HG03354 (cell line): Measurements from ENCODE around the gene FOS.
"Not testable (repeated sequence)": the region's sequence is repeated elsewhere in the genome, so short reads cannot be mapped to it uniquely, and the experiment has no call there.

ENCODE experiments used
- ATAC-seq: cut with Tn5 transposase; IDR thresholded peaks from one replicate; pipeline ENCODE4 v1.9.1; 2021; ENCODE audit warnings: mild to moderate bottlenecking; ENCODE audit not compliant: unreplicated experiment, poor library complexity, severe bottlenecking

The FOS gene

GRCh38 chr14:75309561-75309960, 30.9 kb downstream of the FOS start:
- not testable (repeated sequence) for ATAC-seq

DNA sequence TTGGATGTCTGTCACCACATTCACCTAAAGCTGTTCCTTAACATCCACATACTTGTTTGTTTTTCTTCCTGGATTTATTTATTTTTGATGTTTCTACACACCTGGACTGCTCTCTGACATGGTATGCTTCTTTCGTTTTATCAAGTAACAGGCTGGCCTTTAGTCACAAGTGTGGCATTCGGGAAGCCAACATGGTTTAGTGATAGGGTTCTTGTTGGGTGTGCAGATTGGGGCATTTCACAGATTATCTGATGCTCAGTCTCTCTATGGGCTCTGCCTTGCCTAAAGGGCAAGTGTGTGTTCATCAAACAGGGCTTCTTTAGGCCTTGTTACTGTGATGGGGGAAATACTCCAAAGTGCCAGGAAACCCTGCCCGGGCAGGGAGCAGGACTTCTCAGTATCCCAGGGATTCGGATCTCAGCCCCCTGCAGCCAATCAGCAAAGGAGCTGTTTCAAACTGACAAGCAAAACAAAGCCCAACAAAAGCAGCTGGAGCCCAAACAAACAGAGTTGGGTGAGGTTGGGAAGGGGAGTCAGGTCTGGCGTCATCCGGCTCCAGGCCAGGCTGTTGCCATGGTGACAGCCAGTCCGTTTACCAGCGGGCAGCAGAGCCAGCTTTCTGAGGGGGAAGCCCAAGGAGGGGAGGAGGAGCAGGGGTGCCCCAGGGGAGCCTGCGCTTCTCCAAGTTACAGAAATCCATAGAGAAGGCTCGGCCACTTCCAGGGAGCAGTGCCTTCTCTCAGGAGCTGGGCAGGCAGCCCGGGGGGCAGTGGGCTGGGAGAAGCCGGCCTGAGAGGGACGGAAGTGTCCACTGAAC, 31.9 kb downstream of the FOS start:
- ATAC-seq = no peak

DNA sequence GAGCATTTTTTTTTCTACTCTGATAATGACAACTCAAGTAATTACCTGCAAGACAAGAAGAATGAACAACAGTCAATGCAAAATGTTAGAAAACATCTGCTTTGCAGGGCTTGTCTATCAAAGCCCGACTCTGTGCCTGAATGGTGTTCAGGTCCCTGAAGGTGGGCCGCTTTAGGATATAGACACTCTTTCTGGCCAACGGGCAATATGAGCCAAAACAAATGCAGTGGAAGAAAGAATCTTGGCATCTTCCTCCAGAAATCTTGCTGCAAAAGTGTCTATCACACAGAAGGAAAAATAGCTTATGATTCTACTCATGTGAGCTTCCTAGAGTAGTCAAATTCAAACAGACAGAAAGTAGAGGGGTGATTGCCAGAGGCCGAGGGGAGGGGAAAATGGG, 32.7 kb downstream of the FOS start:
- ATAC-seq = no peak

DNA sequence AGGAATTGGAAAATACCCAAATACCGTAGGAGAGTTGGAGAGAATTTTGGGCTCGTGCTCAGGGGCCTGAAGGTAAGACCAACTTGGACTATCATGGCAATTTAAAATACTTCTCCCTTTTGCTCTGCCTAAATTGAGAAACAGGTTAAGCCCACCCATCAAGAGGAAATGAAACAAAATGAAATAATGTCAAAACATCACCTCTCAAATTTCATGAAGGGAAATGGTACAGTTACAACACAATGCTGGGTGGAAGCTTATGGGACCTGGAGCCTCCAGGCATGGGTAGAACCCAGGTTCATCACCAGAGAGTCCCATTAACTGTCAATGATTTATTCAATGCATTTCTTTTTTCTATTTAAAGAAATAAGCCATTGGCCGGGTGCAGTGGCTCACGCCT, 33.7 kb downstream of the FOS start:
- ATAC-seq = no peak

DNA sequence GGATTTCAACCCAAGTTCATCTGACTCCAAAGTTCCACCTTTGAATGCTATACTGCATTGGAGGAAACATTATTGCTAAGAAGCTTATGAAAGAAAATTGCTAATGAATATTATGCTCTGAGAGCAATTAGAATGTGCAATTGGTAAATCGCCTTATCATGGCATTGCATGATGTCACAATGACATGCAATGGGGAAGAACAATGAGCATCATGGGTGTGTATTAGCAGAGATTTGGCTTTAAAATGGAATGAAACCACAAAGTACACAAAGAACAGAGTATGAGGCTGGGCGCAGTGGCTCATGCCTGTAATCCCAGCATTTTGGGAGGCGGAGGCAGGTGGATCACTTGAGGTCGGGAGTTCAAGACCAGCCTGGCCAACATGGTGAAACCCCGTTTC, 34.7 kb downstream of the FOS start:
- ATAC-seq = no peak

GRCh38 chr14:75315144-75315543, 36.5 kb downstream of the FOS start:
- no peak for ATAC-seq

GRCh38 chr14:75317148-75317547, 38.5 kb downstream of the FOS start:
- ATAC-seq = no peak

DNA sequence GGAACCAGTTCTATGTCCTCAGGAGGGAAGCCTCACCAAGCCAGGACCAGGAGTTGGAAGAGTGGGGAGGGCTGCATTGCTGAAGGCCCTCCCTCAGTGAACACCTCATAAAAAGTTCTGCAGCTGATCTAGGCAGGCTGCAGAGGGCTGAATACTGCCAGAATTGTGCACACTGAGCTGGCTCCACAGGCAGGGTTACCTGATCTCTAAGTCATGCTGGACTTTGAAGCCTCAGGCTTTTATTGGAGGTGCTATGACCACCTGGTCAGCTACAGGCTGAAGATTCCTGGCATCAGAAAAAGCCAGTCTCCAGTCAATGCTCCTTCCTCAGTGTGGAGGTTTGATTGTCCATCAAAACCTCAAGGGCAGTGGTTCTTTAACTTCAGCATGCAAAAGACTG, 39.7 kb downstream of the FOS start:
- ATAC-seq = no peak

DNA sequence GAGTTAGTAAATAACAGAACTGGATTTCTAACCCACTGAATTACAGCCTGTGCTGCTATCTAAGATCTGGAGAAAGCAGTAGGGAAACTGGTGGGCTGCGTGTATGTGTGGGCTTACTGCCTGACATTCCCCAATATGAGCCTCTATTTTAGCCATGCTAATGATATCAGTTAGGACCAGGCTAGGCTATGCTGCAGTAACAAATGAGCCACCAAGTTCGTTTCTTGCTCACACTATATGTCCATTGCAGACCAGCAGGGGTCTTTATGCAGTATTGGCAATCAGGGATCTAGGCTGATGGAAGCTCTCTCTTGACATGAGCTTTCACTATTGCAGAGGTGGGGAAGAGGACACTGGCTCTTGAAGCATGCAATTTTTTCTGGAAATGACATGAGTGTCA, 40.4 kb downstream of the FOS start:
- no peak for ATAC-seq

GRCh38 chr14:75320196-75320595, 41.6 kb downstream of the FOS start:
- ATAC-seq = no peak

GRCh38 chr14:75322746-75323145, 44.1 kb downstream of the FOS start:
- no peak for ATAC-seq

DNA sequence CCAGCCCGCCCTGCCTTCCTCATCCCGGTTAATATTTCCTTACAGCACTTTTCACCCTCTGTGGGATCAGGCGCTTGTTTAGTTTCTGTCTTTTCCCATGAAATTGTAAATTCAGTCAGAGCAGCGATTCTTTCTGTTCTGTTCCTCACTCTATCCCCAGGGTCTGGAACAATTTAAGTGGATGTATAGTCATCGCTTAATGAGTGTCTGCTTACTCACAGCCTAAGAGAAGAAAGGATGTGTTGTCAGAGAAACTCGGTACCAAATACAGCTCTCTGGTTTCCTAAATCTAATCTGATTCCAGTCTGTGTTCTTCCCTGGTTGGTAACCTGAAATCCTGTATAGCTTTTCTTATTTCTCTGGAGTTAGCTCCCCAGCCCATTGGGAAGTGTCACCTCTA, 44.9 kb downstream of the FOS start:
- no peak for ATAC-seq

DNA sequence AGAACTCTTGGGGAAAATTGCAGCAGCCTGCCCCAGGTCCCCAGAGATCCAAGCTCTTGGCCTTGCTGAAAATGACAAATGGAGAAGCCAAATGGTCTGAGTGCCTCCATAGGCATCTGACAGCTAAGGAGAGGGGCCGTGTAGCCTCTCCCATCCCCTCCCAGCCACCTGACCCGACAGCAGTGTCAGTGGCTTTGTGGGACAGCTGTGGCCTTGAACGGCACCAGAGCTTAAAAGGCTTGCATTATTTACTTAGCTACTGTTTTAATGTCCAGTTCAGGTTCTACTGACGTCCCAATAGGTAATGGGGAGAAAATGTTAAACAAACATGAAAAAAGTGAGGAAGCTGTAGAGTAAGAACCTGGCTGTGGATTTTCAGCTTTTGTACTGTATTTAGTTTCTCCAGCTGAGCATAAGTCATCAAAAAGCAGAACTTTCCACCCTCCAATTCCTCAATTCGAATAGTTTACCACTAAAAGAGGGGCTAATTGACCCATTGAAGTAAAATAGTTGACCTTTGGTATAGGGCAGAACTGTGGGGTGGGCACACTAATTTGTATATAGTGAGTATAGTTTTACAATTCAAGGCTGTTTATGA, 50.0 kb downstream of the FOS start:
- ATAC-seq = no peak

DNA sequence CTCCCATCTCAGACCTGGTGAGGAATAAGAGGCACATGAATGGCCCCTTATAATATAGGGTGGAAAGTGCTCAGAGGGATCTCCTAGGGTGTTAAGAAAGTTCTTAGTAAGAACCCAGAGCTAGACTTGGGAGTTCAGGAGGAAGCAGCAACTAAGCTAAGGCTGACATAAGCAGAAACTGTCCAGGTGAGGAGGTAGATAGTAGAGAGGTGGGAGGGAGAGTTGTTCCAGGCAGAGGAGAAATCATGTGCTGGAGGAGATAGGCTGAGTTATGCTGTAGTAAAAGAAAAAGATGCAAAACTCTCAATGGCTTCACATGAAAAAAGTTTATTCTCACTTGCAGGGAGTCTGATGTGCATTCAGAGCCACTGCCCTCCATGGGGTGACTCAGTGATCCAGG, 50.7 kb downstream of the FOS start:
- no peak for ATAC-seq

DNA sequence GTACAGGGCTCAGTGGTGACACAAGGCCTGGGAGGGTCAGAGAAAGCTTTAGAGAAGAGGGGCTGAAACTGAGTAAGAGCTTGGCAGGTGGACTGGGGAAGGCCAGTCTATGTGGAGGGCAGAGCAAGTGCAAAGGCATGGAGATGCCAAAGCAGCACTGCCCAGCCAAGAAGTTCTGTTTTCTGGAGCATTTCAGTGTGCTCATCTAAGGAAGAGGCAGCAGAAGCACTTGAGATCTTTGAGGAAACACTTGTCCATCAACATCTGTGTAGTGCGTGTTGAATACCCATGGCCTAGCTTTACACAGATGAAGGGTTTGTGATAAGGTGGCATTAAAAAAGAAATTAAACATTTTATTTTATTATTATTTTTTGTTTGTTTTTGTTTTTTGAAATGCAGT, 52.8 kb downstream of the FOS start:
- ATAC-seq = no peak
